BJ (cell line): ENCODE results near the gene MYO3B. TPM values are rescaled to one million over a fixed set of nuclear protein-coding genes. Genes with fewer than 3 reads are reported as not detected.

Source experiments
- CTCF ChIA-PET: fragments of 350-600 bp; formaldehyde crosslinking; extraction: SDS; loops from one replicate; lab custom pipeline; 2021; ENCODE audit warnings: antibody characterized with exemption, inconsistent platforms; lab: Yijun Ruan, JAX
- POLR2A ChIA-PET: fragments of 300-600 bp; sonication (Branson Sonifier 250); formaldehyde crosslinking; extraction: SDS; loops from one replicate; lab custom pipeline; 2021; ENCODE audit warnings: antibody characterized with exemption; lab: Charles Lee
- DNase-seq: peaks from one replicate; pipeline ENCODE4 v3.0.0-alpha.2; 2011; ENCODE audit warnings: low read depth
- H3K27me3 ChIP-seq: 2 replicates; pipeline ENCODE4 v1.6.0; 2011; ENCODE audit warnings: low read length; ENCODE audit not compliant: control insufficient read depth, insufficient read depth
- H3K36me3 ChIP-seq: 2 replicates; pipeline ENCODE4 v1.5.1; 2011; ENCODE audit warnings: low read length; ENCODE audit not compliant: control insufficient read depth, insufficient read depth
- H3K4me3 ChIP-seq: 2 replicates; pipeline ENCODE4 v1.5.1; 2011; ENCODE audit warnings: low read depth, mild to moderate bottlenecking, control low read depth, low read length
- CTCF ChIP-seq: IDR thresholded peaks from 2 replicates; pipeline ENCODE4 v1.5.1; 2011; ENCODE audit warnings: low read depth, mild to moderate bottlenecking, control low read depth, inconsistent platforms, low read length, moderate library complexity; ENCODE audit not compliant: insufficient read depth
- polyA plus RNA-seq: library from polyadenylated mRNA; depleted of rRNA; stranded (reverse); fragments of >200 nt; gene quantifications from 2 replicates; pipeline ENCODE4 v1.2.3, GENCODE V29; 2011

MYO3B gene
- polyA plus RNA-seq, 1 experiment, result not detected

DNA sequence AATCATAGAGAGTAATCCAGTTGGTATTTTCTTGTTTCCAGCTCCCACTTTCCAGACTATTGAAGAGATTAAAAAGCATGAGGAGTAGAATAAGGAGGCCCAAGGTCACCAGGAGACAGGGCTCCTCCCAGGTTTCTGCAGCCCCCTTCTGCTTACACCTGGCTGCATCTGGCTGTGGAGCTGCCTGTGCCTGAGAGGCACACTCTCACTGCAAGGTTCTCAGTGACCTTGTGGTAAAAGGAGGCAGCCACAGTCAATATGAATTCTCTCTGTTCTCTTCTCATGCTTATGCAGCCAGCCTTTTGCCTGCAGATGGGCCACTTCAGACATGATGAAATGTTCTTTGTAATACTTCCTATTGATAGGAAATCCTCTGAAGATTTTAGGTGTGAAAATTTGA lies 233.7 kb downstream of the MYO3B start:
- DNase-seq, result no peak
- POLR2A ChIA-PET, result no interaction called here

DNA sequence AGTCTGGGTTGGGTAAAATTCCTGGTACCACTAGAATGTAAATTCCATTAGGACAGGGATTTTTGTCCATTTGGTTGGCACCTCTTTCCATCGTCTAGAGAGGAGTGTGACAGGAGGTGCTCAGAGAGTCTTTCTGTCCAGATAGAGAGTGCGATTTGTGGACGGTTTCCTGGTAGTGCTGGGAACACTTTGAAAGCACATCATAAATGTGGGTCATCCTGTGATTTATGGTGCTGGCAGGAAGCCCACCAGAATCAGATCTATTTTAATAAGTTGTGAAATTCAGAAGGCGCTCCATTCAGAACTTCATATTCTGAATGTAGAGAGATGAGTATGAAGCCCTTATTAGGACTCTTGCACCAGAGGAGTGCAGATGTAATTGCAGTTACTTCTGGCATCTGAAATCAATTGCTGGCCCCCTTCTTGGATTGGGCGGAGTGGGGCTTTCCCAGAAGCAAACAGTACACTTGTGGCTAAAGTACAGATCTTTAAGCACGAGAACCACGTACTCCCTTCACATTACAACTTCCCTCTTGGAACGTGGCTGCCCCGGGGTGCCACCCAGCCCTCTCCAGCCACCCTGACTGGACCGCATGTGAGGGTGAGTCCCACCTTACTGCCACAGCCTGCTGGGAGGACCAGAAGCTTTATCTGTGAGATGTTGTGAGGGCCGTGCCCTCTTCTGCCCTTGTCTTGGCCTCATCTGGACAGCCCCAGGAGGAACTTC lies 243.2 kb downstream of the MYO3B start:
- no peak for TF ChIP-seq CTCF
- POLR2A ChIA-PET, result no interaction called here
- H3K27me3 ChIP-seq, result no peaks in the 10 kb centered on the region
- no peak for DNase-seq
- no peaks in the 10 kb centered on the region for H3K36me3 ChIP-seq
- CTCF ChIA-PET, result interaction anchor here (1.6 kb wide), 1 partner anchor 12 kb away, joined by 8 read pairs; no protein-coding TSS in a partner anchor
- no peak overlapping the region for H3K4me3 ChIP-seq

More for the DNA sequence above, 233.7 kb downstream of the MYO3B start:
- no peak for TF ChIP-seq CTCF
- Histone ChIP-seq H3K36me3 (no peaks in the 10 kb centered on the region), H3K4me3 (no peak overlapping the region), H3K27me3 (no peaks in the 10 kb centered on the region)
- CTCF ChIA-PET, result no interaction called here

DNA sequence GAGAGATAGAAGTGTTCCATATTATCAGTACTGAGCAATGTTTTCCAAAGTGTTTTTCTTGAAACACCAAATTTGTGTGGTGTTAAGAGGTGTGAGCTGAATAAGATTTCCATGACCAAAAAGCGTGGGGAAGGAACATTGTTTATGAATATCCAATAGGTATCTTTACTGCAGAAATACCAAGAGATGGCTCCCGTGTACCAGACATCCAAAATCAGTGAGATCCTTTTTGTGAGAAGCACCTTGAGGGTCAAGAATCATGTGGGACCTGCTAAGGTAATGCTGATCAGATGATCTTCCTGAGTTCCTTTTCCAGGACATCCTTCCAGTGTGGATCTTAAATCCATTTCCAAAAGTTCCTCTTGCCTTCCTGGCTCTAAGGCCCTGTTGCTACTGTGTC lies 246.0 kb downstream of the MYO3B start:
- POLR2A ChIA-PET, result no interaction called here
- CTCF ChIA-PET, result interaction anchor here (2.4 kb wide), 1 partner anchor 15 kb away, joined by 8 read pairs; no protein-coding TSS in a partner anchor
- no peak overlapping the region for H3K4me3 ChIP-seq
- no peak for TF ChIP-seq CTCF
- H3K27me3 ChIP-seq, result no peaks in the 10 kb centered on the region
- no peaks in the 10 kb centered on the region for H3K36me3 ChIP-seq
- DNase-seq, result no peak

GRCh38 chr2:170425281-170425751 lies 247.4 kb downstream of the MYO3B start:
- TF ChIP-seq CTCF, result no peak
- ChIA-PET CTCF (interaction anchor here (1.4 to 2.4 kb wide), 3 partner anchors 16 to 390 kb away, joined by 4 to 8 read pairs (median 5); no protein-coding TSS in a partner anchor), POLR2A (no interaction called here)
- DNase-seq, result no peak
- Histone ChIP-seq H3K27me3 (no peaks in the 10 kb centered on the region), H3K36me3 (no peaks in the 10 kb centered on the region), H3K4me3 (no peak overlapping the region)

DNA sequence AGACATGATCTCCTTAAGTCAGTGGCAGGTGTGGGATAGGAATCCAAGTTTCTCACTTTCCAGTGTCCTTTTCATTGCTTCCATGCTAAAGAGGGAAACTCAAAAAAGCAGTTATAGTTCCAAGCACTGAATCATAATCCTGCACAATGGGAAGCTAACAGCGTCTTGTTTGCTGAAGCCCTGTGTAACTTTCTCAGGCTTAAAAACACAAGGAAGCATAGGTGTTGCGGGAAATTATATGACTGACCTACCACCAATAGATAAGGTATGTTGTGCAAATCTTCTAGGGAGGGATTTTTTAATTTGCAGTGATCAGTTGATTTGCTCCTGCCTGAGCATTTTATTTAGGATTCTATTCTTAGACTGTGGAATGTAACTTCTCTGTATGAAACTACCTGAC lies 250.9 kb downstream of the MYO3B start:
- CTCF ChIA-PET, result interaction anchor here (1.2 to 2.5 kb wide), 2 partner anchors 20 to 386 kb away, joined by 3 to 10 read pairs; no protein-coding TSS in a partner anchor
- Histone ChIP-seq H3K27me3 (no peaks in the 10 kb centered on the region), H3K36me3 (no peaks in the 10 kb centered on the region), H3K4me3 (no peak overlapping the region)
- TF ChIP-seq CTCF, result no peak
- POLR2A ChIA-PET, result no interaction called here
- DNase-seq, result no peak
